ELF-1 (cell line): ENCODE measurements around the gene SCN3B.
"Not testable (repeated sequence)": the region's sequence is repeated elsewhere in the genome, so short reads cannot be mapped to it uniquely, and the experiment has no call there.

Experiments
- DNase-seq: peaks from one replicate; pipeline ENCODE4 v3.0.0-alpha.2; 2016; ENCODE audit warnings: low read depth, low spot score

SCN3B gene

GRCh38 chr11:123654566-123655081 is at the start of gene SCN3B:
Gene SCN3B, minus strand, starts transcription at chr11:123654624. Its CDS starts 823 bp downstream, at chr11:123653801.
- peak; percentile 95 for DNase-seq

DNA sequence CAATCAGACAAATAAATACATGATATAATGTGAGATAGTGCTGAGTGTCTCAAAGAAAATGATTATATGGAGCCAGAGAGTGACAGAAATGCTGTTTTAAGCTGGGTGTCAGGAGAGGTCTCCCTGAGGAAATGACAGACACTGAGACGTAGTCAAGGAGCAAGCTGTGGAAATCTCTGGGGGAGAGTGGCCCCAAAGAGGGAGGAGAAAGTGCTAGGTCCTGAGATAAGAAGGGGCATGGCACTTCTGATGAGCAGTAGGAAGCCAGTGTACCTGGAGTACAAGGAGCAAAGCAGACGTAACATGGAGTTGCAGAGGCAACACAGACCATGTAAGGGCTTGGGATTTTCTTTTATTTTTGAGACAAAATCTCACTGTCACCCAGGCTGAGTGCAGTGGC is 48.3 kb upstream of the SCN3B start:
- no peak for DNase-seq

DNA sequence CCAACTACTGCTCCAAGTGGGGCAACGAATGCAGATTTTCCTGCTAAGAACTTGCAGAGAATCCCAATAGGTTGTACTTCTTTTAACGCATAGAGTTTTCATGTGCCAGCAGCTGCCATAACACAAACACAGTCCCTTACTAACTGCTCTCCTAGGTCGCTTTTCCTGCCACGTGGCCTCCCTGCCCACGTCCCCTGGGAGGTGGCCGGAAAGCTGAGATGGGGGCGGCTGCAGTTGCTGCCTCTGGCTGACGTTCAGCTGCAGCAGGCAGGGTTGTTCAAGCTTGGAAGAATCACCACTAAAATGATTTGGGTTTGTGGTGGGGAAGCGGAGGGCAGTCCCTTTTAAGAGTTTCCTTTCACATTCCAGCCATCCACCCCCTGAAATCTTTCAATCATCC is 47.7 kb upstream of the SCN3B start:
- no peak for DNase-seq

DNA sequence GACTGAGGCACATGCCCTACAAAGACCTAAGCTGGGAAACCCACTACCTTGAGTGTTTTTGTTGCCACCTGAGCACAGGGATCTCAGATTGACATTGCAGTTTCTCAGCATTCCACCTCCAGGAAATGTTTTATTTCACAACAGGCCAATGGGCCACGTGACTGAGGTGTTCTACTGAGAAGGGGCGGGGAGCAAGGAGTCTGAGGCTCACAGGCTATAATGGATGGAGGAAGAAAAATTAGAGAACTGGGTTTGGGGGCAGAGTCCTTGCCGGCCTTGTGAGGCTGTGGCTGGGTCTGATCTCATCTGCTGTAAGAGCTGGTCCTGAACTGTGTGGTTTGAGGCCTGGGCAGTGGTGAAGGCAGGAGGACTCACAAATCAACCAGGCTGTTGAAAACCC is 46.3 kb upstream of the SCN3B start:
- DNase-seq = no peak

DNA sequence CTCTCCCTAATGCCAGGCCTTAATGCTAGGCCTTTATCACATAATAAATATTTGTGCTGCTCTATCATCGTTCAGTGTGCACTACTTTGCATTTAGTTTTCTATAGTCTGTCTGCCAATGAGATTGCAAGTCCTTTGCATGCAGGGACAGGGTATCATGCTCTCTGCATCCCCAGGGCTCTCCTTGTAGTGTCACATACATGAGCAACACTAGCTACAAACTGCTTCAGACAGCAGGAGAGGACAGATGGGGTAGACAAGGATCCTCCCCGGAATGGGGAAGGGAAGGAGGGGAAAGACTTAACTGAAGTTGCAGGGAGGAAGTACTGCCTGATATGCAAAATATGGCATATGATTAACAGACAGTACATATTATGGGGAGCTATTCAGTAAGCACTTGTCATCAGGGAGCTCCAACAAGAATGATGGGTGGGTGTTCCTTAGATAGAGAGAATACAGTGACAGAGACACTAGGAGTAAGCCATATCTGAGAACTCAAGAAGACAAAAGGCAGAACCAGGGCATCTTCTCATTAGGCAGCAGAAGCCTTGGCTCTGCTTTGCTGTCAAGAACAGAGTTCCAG is 44.2 kb upstream of the SCN3B start:
- no peak for DNase-seq

DNA sequence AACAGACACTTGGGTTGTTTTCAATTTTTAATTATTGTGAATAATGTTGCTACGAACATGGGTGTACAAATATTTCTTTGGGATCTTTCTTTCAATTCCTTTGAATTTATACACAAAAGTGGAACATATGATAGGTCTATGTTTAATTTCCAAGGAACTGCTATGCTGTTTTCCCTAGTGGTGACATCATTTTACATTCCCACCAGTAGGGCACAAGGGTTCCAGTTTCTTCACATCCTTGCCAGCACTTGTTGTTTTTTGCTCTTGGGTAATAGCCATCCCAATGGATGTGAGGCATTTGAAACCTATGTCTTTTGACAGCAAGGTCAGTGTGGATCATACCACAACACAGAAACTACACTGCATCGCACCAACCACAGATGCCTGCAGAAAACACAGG is 41.8 kb upstream of the SCN3B start:
- no peak for DNase-seq

DNA sequence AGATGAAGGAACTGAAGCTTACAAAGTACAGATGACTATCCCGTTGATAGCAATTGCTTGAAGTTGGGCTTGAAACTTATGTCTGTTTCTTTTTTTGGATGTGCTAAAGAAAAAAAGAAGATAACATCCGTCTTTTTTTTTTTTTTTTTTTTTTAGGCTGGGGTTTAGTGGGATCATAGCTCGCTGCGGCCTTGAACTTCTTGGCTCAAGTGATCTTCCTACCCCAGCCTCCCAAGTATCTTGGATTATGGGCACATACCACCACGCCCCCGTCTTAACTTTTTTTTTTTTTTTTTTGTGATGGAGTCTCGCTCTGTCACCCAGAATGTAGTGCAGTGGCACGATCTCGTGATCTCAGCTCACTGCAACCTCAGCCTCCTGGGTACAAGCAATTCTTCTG is 40.8 kb upstream of the SCN3B start:
- no peak for DNase-seq

DNA sequence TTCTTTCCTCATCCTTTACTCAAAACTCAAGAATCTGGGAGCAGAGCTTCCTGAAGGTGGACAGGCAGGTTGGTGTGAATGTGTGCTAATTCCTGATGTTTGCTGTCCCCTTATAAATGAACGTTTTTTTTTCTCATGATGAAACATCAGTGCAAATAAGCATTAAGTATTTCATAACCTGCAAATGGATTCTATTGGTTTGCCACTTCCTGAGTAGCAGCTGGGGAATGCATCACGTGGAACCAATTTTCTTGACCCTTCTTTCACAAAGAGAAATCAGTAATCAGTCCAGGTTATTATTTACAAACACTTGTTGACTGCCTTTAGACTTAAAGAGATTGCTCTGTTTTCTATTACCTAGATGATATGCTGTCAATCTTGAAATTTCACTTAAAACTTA is 40.1 kb upstream of the SCN3B start:
- no peak for DNase-seq

- no peak for DNase-seq
Measured at GRCh38 chr11:123692961-123693360, 38.5 kb upstream of the SCN3B start.

DNA sequence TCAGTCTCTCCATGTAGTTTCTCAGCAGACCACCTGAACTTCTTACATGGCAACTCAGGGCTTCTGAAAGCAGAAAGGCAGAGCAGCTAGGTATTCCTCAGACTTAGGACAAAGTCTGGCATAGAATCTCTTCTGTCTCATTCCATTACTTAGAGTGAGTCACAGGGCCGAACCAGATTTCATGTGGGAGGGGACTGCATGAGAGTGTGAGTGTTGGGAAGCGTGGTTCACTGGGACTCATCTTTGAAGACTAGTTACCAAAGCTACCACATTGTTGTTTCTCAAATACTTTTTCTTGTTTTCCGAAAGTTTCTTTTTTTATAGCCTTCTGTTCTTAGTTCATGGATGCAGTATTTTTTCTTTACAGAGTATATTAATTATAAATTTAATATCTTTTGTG is 36.1 kb upstream of the SCN3B start:
- DNase-seq = no peak

- no peak for DNase-seq
Measured at GRCh38 chr11:123684601-123685000, 30.2 kb upstream of the SCN3B start.

GRCh38 chr11:123683428-123684170 is 29.2 kb upstream of the SCN3B start:
- DNase-seq = no peak

DNA sequence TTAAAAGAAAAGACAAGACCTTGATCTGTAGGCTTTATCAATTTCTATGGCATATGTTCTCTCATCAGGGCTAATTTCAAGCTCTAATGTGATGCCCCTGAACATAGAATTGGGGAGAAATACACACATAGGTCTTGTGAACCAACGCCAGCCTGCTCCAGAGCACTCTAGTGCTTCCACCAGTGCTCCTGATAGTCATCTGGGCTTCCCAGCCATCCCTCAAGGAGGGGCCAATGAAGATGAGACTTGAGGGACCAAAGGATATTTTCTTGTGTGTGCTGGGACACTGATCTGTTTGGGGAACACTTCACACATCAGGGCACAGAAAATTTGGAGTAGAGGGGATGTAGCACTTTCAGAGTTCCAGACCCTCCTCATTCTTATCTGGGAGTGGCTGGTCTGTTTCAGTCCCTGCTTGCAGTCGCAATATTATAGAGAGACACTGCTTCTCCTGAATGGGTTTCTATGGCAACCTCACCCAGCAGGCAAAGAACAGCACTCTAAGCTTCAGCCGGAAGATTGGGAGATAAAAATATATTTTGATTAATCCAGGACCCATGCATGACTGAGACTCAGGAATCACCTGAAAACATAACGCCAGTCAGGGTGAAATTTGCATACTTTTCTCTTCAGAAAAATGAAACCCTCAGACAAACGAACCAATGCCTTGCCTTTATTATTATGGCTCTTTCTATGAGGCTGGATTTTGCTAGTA is 28.4 kb upstream of the SCN3B start:
- no peak for DNase-seq

DNA sequence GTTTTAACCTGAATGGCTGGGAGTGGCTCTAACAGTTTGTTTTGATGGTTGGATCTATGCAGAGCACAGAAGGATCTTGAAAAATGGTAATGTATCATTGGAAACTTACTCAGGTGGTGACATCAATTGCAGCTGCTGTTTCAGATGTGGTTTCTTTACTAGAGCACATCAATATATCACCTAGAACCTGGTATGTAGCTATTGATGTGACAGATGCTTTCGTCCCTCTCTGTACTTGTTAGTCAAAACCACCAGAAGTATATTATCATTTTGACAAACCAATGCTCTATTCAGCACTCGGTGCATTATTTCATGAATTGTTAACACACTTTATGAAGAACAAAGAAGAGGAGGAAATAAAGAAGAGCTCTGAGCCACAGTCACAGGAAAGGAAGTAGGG is 26.6 kb upstream of the SCN3B start:
- DNase-seq = no peak

- DNase-seq = no peak
Measured at GRCh38 chr11:123678246-123678645, 23.8 kb upstream of the SCN3B start.

GRCh38 chr11:123677510-123677909 is 23.1 kb upstream of the SCN3B start:
- no peak for DNase-seq

GRCh38 chr11:123674297-123674696 is 19.9 kb upstream of the SCN3B start:
- DNase-seq = no peak

DNA sequence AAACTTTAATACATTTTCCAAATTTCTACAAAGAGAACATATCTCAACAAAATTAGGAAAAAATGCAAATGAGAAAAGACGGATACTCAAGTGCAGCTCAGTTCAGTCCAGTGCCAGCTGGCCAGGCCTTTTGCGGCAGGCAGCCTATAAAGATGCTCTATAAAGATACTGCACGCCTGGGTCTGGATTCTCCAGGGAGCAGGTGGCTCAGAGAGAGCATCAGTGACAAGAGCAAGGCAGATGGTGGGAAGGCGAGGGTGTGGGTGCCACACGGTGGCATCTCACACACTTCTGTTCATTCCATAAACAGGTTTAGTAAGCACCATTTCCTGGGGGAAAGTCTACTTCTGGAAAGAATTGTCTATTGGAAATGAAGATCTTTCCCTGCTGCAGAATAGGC is 18.1 kb upstream of the SCN3B start:
- no peak for DNase-seq

GRCh38 chr11:123671534-123671933 is 17.1 kb upstream of the SCN3B start:
- DNase-seq = peak; percentile 42

DNA sequence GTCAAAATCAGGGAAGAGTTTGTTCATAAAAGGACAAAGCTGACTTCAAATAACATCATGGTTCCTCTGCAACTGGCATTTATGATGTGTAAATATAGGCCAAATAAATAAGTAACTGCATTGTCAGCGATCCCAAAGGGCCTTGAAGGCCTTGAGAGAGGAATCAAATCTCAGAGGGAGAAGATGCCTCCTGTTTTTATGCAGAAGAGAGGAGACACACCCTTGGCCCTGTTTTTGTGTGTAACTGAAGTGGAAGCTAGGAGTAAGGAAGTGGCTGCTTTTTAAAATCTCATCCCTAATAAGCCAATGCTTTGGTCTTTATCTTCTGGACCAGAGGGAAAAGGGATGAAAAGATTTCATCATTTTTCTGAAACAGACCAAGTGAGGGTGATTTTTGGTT is 15.7 kb upstream of the SCN3B start:
- DNase-seq = no peak

DNA sequence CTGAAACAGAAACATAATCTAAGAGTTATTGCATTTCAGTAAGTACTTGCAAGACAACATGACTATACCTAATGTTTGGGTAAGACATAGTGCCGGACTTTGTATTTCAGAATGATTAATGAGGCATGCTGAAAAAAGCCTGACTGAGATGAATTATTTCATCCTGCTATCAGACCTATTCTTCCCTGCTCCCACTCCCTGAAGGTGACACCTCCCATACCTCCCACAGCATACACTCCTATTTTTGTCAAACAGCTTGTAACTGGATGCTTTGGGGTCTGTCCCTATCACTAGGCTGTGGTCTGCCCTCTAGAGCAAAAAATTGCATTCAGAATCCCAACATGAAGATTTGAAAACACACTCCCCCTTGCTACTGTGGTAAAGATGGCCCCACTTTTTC is 10.9 kb upstream of the SCN3B start:
- no peak for DNase-seq

DNA sequence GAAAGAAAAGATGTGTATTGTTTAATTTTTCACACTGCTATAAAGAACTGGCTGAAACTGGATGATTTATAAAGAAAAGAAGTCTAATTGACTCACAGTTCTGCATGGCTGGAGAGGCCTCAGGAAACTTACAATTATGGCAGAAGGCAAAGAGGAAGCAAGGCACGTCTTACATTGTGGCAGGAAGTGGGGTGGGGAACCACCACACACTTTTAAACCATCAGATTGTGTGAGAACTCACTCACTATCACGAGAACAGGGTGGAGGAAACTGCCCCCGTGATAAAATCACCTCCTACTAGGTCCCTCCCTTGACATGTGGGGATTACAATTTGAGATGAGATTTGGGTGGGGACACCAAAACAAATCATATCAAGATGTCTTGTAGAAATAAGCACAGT is 5.5 kb upstream of the SCN3B start:
- not testable (repeated sequence) for DNase-seq

DNA sequence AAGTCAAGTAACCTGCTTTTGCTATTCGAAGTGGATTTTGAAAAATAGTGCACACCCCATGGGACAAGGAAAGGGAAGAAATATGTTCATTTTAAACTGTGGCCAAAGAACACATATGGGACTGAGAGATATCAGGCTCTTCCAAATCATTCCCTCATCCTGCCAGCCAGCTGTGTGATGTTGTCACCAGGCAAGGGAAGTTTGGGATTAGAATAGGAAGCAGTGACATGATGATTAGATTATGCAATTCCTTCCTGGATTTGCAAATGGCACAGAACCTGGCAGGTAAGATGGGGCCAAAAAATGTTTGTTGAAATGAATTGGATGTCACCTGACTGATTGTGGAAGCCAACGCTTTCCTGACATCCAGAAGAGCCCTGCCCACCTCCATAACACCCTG is 4.9 kb upstream of the SCN3B start:
- DNase-seq = no peak
